Measurements from ENCODE around the gene ZMYND11.

Gene ZMYND11

GRCh38 chr10:191703-192518 is 56.7 kb downstream of the ZMYND11 start:
- no peaks in the 10 kb centered on the region for H3K9me3 ChIP-seq (ENCODE audit: control insufficient read depth, insufficient read depth, low read length)
- no peak overlapping the region for H3K27ac ChIP-seq (ENCODE audit: low read length)
- WGBS (ENCODE audit: insufficient coverage, insufficient read length), result no CpG with 5 or more reads among the region's 9 CpGs
- H3K36me3 ChIP-seq (ENCODE audit: control insufficient read depth, insufficient read depth, low read length), result no peaks in the 10 kb centered on the region
- no peak overlapping the region for H3K4me3 ChIP-seq (ENCODE audit: low read length)
- H3K27me3 ChIP-seq (ENCODE audit: control insufficient read depth, insufficient read depth, low read length), result no peaks in the 10 kb centered on the region
- H3K4me1 ChIP-seq (ENCODE audit: control insufficient read depth, insufficient read depth, low read length), result no peaks in the 10 kb centered on the region
- DNase-seq (ENCODE audit: low read depth, low spot score), result no peak

- Histone ChIP-seq H3K27ac (ENCODE audit: low read length) (no peak overlapping the region), H3K27me3 (ENCODE audit: control insufficient read depth, insufficient read depth, low read length) (no peaks in the 10 kb centered on the region), H3K9me3 (ENCODE audit: control insufficient read depth, insufficient read depth, low read length) (no peaks in the 10 kb centered on the region), H3K4me3 (ENCODE audit: low read length) (no peak overlapping the region), H3K4me1 (ENCODE audit: control insufficient read depth, insufficient read depth, low read length) (no peaks in the 10 kb centered on the region), H3K36me3 (ENCODE audit: control insufficient read depth, insufficient read depth, low read length) (no peaks in the 10 kb centered on the region)
- WGBS (ENCODE audit: insufficient coverage, insufficient read length), result no CpG with 5 or more reads among the region's 5 CpGs
- DNase-seq (ENCODE audit: low read depth, low spot score), result no peak
These were observed 59.0 kb downstream of the ZMYND11 start for GRCh38 chr10:194281-194680.

GRCh38 chr10:200405-200804 is 65.2 kb downstream of the ZMYND11 start:
- no peak overlapping the region for H3K27ac ChIP-seq (ENCODE audit: low read length)
- H3K36me3 ChIP-seq (ENCODE audit: control insufficient read depth, insufficient read depth, low read length), result no peaks in the 10 kb centered on the region
- no peak overlapping the region for H3K4me3 ChIP-seq (ENCODE audit: low read length)
- DNase-seq (ENCODE audit: low read depth, low spot score), result no peak
- H3K9me3 ChIP-seq (ENCODE audit: control insufficient read depth, insufficient read depth, low read length), result no peaks in the 10 kb centered on the region
- H3K4me1 ChIP-seq (ENCODE audit: control insufficient read depth, insufficient read depth, low read length), result no peaks in the 10 kb centered on the region
- no CpG with 5 or more reads among the region's 1 CpG for WGBS (ENCODE audit: insufficient coverage, insufficient read length)
- H3K27me3 ChIP-seq (ENCODE audit: control insufficient read depth, insufficient read depth, low read length), result no peaks in the 10 kb centered on the region

DNA sequence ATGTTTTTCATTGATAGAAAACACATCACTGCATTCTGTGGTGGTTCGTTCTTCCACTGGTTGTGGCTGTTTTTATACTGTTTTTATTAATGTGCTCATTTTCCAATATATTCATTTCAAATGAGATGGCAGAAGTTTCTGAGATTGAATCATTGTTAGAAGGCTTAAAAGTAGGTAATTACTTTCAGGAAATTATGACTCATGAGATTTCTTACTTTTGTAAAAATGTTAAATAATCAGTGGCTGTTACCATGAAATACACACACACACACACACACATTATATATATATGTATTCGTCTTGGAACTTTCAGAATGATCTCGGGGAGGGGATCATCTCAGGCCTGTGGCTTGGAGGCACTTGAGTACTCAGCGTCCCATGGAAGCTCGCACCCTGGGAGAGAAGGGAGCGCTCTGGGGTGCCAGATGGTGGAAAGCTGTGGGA is 66.1 kb downstream of the ZMYND11 start:
- no peaks in the 10 kb centered on the region for H3K4me1 ChIP-seq (ENCODE audit: control insufficient read depth, insufficient read depth, low read length)
- DNase-seq (ENCODE audit: low read depth, low spot score), result no peak
- H3K36me3 ChIP-seq (ENCODE audit: control insufficient read depth, insufficient read depth, low read length), result no peaks in the 10 kb centered on the region
- no CpG with 5 or more reads among the region's 6 CpGs for WGBS (ENCODE audit: insufficient coverage, insufficient read length)
- no peak overlapping the region for H3K27ac ChIP-seq (ENCODE audit: low read length)
- no peaks in the 10 kb centered on the region for H3K9me3 ChIP-seq (ENCODE audit: control insufficient read depth, insufficient read depth, low read length)
- no peaks in the 10 kb centered on the region for H3K27me3 ChIP-seq (ENCODE audit: control insufficient read depth, insufficient read depth, low read length)
- H3K4me3 ChIP-seq (ENCODE audit: low read length), result no peak overlapping the region

- Histone ChIP-seq H3K27ac (ENCODE audit: low read length) (no peak overlapping the region), H3K4me1 (ENCODE audit: control insufficient read depth, insufficient read depth, low read length) (no peaks in the 10 kb centered on the region), H3K9me3 (ENCODE audit: control insufficient read depth, insufficient read depth, low read length) (no peaks in the 10 kb centered on the region), H3K36me3 (ENCODE audit: control insufficient read depth, insufficient read depth, low read length) (no peaks in the 10 kb centered on the region), H3K4me3 (ENCODE audit: low read length) (no peak overlapping the region), H3K27me3 (ENCODE audit: control insufficient read depth, insufficient read depth, low read length) (no peaks in the 10 kb centered on the region)
- WGBS (ENCODE audit: insufficient coverage, insufficient read length), result no CpG with 5 or more reads among the region's 4 CpGs
- DNase-seq (ENCODE audit: low read depth, low spot score), result no peak
These were observed 73.4 kb downstream of the ZMYND11 start for GRCh38 chr10:208616-209015.

DNA sequence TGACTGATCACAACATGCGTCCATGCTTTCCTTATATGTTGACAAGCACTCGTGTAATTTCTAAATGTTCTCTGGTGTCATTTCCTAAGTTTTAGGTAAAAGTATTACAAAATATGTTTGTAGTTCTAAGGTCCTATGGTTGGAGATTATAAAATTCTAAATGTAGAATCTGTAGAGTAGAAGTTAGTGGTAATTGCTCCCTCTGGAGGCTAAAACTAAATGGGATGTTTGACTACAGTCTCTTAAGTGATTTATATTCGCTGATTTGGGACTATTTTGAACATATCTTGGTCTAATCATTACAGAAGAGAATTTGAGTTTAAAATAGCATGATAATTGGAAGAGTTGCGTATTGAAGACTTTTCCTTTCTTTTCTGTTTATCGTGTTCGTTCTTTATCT is 74.1 kb downstream of the ZMYND11 start:
- Histone ChIP-seq H3K4me3 (ENCODE audit: low read length) (no peak overlapping the region), H3K27ac (ENCODE audit: low read length) (no peak overlapping the region), H3K36me3 (ENCODE audit: control insufficient read depth, insufficient read depth, low read length) (no peaks in the 10 kb centered on the region), H3K27me3 (ENCODE audit: control insufficient read depth, insufficient read depth, low read length) (no peaks in the 10 kb centered on the region), H3K4me1 (ENCODE audit: control insufficient read depth, insufficient read depth, low read length) (no peaks in the 10 kb centered on the region), H3K9me3 (ENCODE audit: control insufficient read depth, insufficient read depth, low read length) (no peaks in the 10 kb centered on the region)
- no CpG with 5 or more reads among the region's 6 CpGs for WGBS (ENCODE audit: insufficient coverage, insufficient read length)
- no peak for DNase-seq (ENCODE audit: low read depth, low spot score)

GRCh38 chr10:210297-210696 is 75.0 kb downstream of the ZMYND11 start:
- Histone ChIP-seq H3K36me3 (ENCODE audit: control insufficient read depth, insufficient read depth, low read length) (no peaks in the 10 kb centered on the region), H3K4me3 (ENCODE audit: low read length) (no peak overlapping the region), H3K9me3 (ENCODE audit: control insufficient read depth, insufficient read depth, low read length) (no peaks in the 10 kb centered on the region), H3K4me1 (ENCODE audit: control insufficient read depth, insufficient read depth, low read length) (no peaks in the 10 kb centered on the region), H3K27ac (ENCODE audit: low read length) (no peak overlapping the region), H3K27me3 (ENCODE audit: control insufficient read depth, insufficient read depth, low read length) (no peaks in the 10 kb centered on the region)
- WGBS (ENCODE audit: insufficient coverage, insufficient read length), result no CpG with 5 or more reads among the region's 5 CpGs
- no peak for DNase-seq (ENCODE audit: low read depth, low spot score)

- Histone ChIP-seq H3K9me3 (ENCODE audit: control insufficient read depth, insufficient read depth, low read length) (no peaks in the 10 kb centered on the region), H3K36me3 (ENCODE audit: control insufficient read depth, insufficient read depth, low read length) (no peaks in the 10 kb centered on the region), H3K4me3 (ENCODE audit: low read length) (no peak overlapping the region), H3K27ac (ENCODE audit: low read length) (no peak overlapping the region), H3K27me3 (ENCODE audit: control insufficient read depth, insufficient read depth, low read length) (no peaks in the 10 kb centered on the region), H3K4me1 (ENCODE audit: control insufficient read depth, insufficient read depth, low read length) (no peaks in the 10 kb centered on the region)
- WGBS (ENCODE audit: insufficient coverage, insufficient read length), result no CpG with 5 or more reads among the region's 4 CpGs
- DNase-seq (ENCODE audit: low read depth, low spot score), result no peak
These were observed 80.2 kb downstream of the ZMYND11 start for GRCh38 chr10:215444-215843.

GRCh38 chr10:218798-219197 is 83.5 kb downstream of the ZMYND11 start:
- no CpG with 5 or more reads among the region's 1 CpG for WGBS (ENCODE audit: insufficient coverage, insufficient read length)
- no peak overlapping the region for H3K4me3 ChIP-seq (ENCODE audit: low read length)
- no peaks in the 10 kb centered on the region for H3K27me3 ChIP-seq (ENCODE audit: control insufficient read depth, insufficient read depth, low read length)
- no peak for DNase-seq (ENCODE audit: low read depth, low spot score)
- no peaks in the 10 kb centered on the region for H3K4me1 ChIP-seq (ENCODE audit: control insufficient read depth, insufficient read depth, low read length)
- no peaks in the 10 kb centered on the region for H3K9me3 ChIP-seq (ENCODE audit: control insufficient read depth, insufficient read depth, low read length)
- no peak overlapping the region for H3K27ac ChIP-seq (ENCODE audit: low read length)
- H3K36me3 ChIP-seq (ENCODE audit: control insufficient read depth, insufficient read depth, low read length), result no peaks in the 10 kb centered on the region

DNA sequence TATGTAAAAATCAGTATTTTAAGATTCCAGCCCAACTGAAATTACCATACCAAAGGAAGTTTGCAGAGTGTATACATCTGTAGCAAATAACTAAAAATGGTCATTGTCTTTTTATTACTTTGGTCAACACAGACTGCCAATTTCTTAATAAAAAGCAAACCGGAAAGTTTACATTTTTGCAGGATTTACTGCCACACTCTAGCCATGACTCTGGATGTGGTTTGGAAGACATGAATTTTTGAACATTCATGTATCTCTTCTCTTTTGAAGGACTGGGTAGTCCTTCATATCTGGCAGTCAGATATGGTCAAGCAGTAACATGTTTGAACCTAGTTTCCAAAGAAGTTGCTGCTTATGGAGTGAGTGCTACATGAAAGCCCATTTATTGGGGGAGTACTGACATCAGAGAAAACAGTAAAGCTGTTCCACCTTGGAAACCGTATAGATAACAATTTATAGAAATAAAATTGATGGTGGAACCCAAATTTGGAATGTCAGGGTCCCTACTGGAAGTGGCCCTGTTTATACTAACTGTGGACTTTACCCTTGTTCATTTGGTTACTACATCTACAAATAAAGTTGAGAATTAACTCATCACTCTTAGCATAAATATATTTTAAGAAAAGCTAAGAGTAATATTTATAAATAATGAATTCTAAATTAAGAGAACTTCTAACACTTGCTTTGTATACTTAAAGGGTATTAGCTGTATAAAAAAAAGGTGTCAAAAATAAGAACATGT is 84.6 kb downstream of the ZMYND11 start:
- Histone ChIP-seq H3K4me3 (ENCODE audit: low read length) (no peak overlapping the region), H3K27me3 (ENCODE audit: control insufficient read depth, insufficient read depth, low read length) (no peaks in the 10 kb centered on the region), H3K9me3 (ENCODE audit: control insufficient read depth, insufficient read depth, low read length) (no peaks in the 10 kb centered on the region), H3K36me3 (ENCODE audit: control insufficient read depth, insufficient read depth, low read length) (no peaks in the 10 kb centered on the region), H3K27ac (ENCODE audit: low read length) (no peak overlapping the region), H3K4me1 (ENCODE audit: control insufficient read depth, insufficient read depth, low read length) (no peaks in the 10 kb centered on the region)
- no peak for DNase-seq (ENCODE audit: low read depth, low spot score)
- WGBS (ENCODE audit: insufficient coverage, insufficient read length), result no CpG with 5 or more reads among the region's 2 CpGs
